GM18505 (cell line): Measurements from ENCODE around the gene IGSF11.
"Not testable (repeated sequence)": the region's sequence is repeated elsewhere in the genome, so short reads cannot be mapped to it uniquely, and the experiment has no call there.

Experiments
- ATAC-seq: cut with Tn5 transposase; IDR thresholded peaks from one replicate; pipeline ENCODE4 v1.9.1; 2021; ENCODE audit not compliant: unreplicated experiment
- POLR2A ChIP-seq: IDR thresholded peaks from 4 replicates; pipeline ENCODE4 v1.6.1; 2011; ENCODE audit warnings: borderline replicate concordance; ENCODE audit not compliant: insufficient read depth, insufficient read length; ENCODE audit errors: extremely low read depth

Gene IGSF11

GRCh38 chr3:118981494-118982134, 53.0 kb downstream of the IGSF11 start:
- TF ChIP-seq POLR2A = no peak
- no peak for ATAC-seq

GRCh38 chr3:118980832-118981231, 53.8 kb downstream of the IGSF11 start:
- TF ChIP-seq POLR2A = no peak
- no peak for ATAC-seq

- ATAC-seq = no peak
- no peak for TF ChIP-seq POLR2A
Observed at GRCh38 chr3:118978393-118978758, 56.3 kb downstream of the IGSF11 start.

GRCh38 chr3:118977671-118978392, 56.8 kb downstream of the IGSF11 start:
- TF ChIP-seq POLR2A = no peak
- no peak for ATAC-seq

- no peak for ATAC-seq
- no peak for TF ChIP-seq POLR2A
Observed at GRCh38 chr3:118977118-118977517, 57.5 kb downstream of the IGSF11 start.

GRCh38 chr3:118975476-118975875, 59.2 kb downstream of the IGSF11 start:
- ATAC-seq = not testable (repeated sequence)

- TF ChIP-seq POLR2A = no peak
- ATAC-seq = no peak
Observed at GRCh38 chr3:118974356-118975097, 60.1 kb downstream of the IGSF11 start.

- TF ChIP-seq POLR2A = no peak
- no peak for ATAC-seq
Observed at GRCh38 chr3:118973050-118973449, 61.6 kb downstream of the IGSF11 start.

- TF ChIP-seq POLR2A = no peak
- ATAC-seq = no peak
Observed at GRCh38 chr3:118970819-118971218, 63.8 kb downstream of the IGSF11 start.

- no peak for TF ChIP-seq POLR2A
- no peak for ATAC-seq
Observed at GRCh38 chr3:118968640-118969039, 66.0 kb downstream of the IGSF11 start.

GRCh38 chr3:118968111-118968510, 66.5 kb downstream of the IGSF11 start:
- ATAC-seq = no peak

GRCh38 chr3:118966700-118967099, 67.9 kb downstream of the IGSF11 start:
- TF ChIP-seq POLR2A = no peak

More at GRCh38 chr3:118968111-118968510, 66.5 kb downstream of the IGSF11 start:
- TF ChIP-seq POLR2A = no peak

GRCh38 chr3:118963711-118964110, 70.9 kb downstream of the IGSF11 start:
- ATAC-seq = no peak
- no peak for TF ChIP-seq POLR2A

More at GRCh38 chr3:118966700-118967099, 67.9 kb downstream of the IGSF11 start:
- ATAC-seq = no peak
